Thyroid gland (tissue), 4 donors: Measurements from ENCODE around the gene ETV1. TPM values are rescaled to one million over a fixed set of nuclear protein-coding genes. Genes with fewer than 3 reads are reported as not detected.

Source experiments
- DNase-seq, 2 donors: peaks; one replicate each; pipeline ENCODE4 v3.0.0-alpha.2; 2019
- H3K27ac ChIP-seq, 3 donors: fragments of 200-600 bp; sonication (generic); 1 replicate in 2 of 3; 2 replicates in 1 of 3; pipeline ENCODE4 v1.5.1; 2016 to 2019; ENCODE audit warnings: mild to moderate bottlenecking in 1 of 3, moderate library complexity in 1 of 3
- H3K27me3 ChIP-seq: fragments of 200-600 bp; sonication (generic); one replicate; pipeline ENCODE4 v1.5.1; 2019
- H3K36me3 ChIP-seq, 2 donors: fragments of 200-600 bp; sonication (generic); one replicate each; pipeline ENCODE4 v1.5.1; 2016 to 2019
- H3K4me1 ChIP-seq, 2 donors: fragments of 200-600 bp; sonication (generic); one replicate each; pipeline ENCODE4 v1.5.1; 2017 to 2019
- H3K4me3 ChIP-seq, 3 donors: fragments of 200-600 bp; sonication (generic); replicated peaks in 1 of 3; 1 replicate in 2 of 3; 2 replicates in 1 of 3; pipeline ENCODE4 v1.5.1; 2016; ENCODE audit warnings: mild to moderate bottlenecking in 1 of 3
- H3K9me3 ChIP-seq: fragments of 200-600 bp; sonication (generic); one replicate; pipeline ENCODE4 v1.5.1; 2017
- CTCF ChIP-seq, 6 experiments: fragments of 200-600 bp in 3 of 6; fragments of 450-650 bp in 3 of 6; sonication (generic) in 3 of 6; IDR thresholded peaks; one replicate each; pipeline ENCODE4 v1.5.1; 2016 to 2019; ENCODE audit warnings: antibody characterized with exemption in 6 of 6, mild to moderate bottlenecking in 2 of 6, inconsistent platforms in 1 of 6, moderate library complexity in 1 of 6
- POLR2A ChIP-seq, 2 donors: fragments of 450-650 bp; IDR thresholded peaks; one replicate each; pipeline ENCODE4 v1.6.1; 2017; ENCODE audit warnings: antibody characterized with exemption in 2 of 2, mild to moderate bottlenecking in 2 of 2, moderate library complexity in 1 of 2
- WGBS, 2 donors: methylation state at CpG; one replicate each; pipeline ENCODE4 v1.1.5; 2017; 5-methylcytosine and 5-hydroxymethylcytosine counted together
- intact Hi-C: fragments of 100-400 bp; cut with DNase I; formaldehyde crosslinking; loops from one replicate; pipeline ENCODE4 v1.15.1; 2023
- total RNA-seq, 4 donors: library from RNA; depleted of rRNA; stranded (reverse); fragments of >200 nt; gene quantifications; one replicate each; pipeline ENCODE4 v1.2.3, GENCODE V29; 2016

ETV1 gene
- total RNA-seq, 4 donors from 2014 or later: 5.9 to 18.6 (median 9.4) TPM

DNA sequence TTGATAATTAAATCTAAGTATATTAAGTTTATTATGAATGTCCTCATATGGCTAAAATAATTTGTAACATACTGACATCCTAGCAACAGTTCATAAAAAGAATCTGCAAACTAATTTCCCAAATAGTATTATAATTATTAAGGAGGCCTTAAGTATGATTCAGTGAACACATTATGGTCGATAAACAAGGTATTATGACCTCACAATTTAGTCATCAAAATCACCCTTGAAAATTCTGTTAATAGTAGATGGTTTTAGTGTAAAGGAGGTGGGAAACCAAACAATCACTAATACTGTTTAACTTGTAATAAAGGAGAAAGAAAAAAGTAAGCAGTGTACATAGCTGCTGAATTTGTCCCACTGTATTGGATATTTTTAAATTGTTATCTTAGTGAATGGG is 2.1 kb downstream of the ETV1 start:
- intact Hi-C loops: no loop called here
- WGBS, 2 donors: 58 to 60% methylated on average over 1 of the region's 1 CpG
- no peak overlapping the region for H3K27ac ChIP-seq
- peaks cover 0 to 9% of the 10 kb centered on the region in 2 donors for H3K4me1 ChIP-seq
- no peaks in the 10 kb centered on the region for H3K36me3 ChIP-seq
- no peaks in the 10 kb centered on the region for H3K9me3 ChIP-seq
- DNase-seq: no peak
- H3K27me3 ChIP-seq: no peaks in the 10 kb centered on the region
- TF ChIP-seq POLR2A (IDR thresholded peaks at IDR 0.05) (no peak), CTCF (IDR thresholded peaks at IDR 0.05) (no peak)
- H3K4me3 ChIP-seq: no peak overlapping the region

- Histone ChIP-seq H3K27ac (no peak overlapping the region), H3K4me1 (peaks cover 4 to 5% of the 10 kb centered on the region in 2 donors), H3K36me3 (no peaks in the 10 kb centered on the region), H3K27me3 (no peaks in the 10 kb centered on the region), H3K4me3 (no peak overlapping the region), H3K9me3 (no peaks in the 10 kb centered on the region)
- TF ChIP-seq CTCF (IDR thresholded peaks at IDR 0.05) (no peak), POLR2A (IDR thresholded peaks at IDR 0.05) (no peak)
- no peak for DNase-seq
- intact Hi-C loops: no loop called here
- WGBS, 2 donors: 84 to 94% methylated on average over 2 of the region's 2 CpGs
These were observed 3.3 kb downstream of the ETV1 start for GRCh38 chr7:13986208-13986607.

DNA sequence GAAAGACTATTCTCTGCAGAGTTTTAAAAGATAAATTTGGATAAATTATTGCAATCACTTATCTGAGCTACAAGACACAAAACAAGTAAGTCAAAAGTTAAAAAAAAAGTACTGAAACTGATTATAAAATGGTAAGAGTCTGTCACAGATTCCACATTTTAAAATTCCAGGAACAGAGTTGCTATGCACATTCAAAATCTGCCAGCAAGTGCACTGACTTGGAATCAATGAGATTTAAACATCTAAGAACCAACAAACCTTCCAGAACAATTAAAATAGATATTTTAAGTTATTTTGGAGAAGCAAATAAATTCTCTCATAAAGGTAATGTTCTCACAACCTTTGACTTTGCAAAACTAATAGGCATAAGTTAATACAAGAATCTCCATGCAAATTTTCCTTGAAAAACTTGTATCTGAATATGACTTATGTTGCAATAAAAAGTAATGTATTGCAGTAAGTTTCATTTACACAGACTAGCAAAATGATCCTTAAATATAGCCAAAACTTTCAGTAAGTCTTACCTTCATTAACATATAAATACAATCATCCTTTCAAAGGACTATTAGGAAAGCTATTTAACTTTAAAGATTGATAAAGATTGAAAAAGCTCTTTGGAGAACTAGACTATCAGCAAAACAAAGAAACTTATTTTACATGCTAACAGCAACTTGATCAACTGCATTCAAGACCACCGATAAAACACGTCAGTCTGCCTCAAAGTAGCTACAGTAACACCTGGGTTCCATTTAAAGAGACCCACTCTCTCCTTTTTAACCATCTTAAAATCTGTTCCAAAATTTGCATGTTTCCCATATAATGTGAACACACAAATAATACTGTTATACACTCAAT is 4.4 kb downstream of the ETV1 start:
- no peak overlapping the region for H3K27ac ChIP-seq
- DNase-seq: no peak
- no peaks in the 10 kb centered on the region for H3K36me3 ChIP-seq
- no peak for TF ChIP-seq POLR2A (IDR thresholded peaks at IDR 0.05)
- TF ChIP-seq CTCF (IDR thresholded peaks at IDR 0.05): no peak
- H3K9me3 ChIP-seq: no peaks in the 10 kb centered on the region
- intact Hi-C loops: no loop called here
- 78 to 79% methylated on average over 2 of the region's 2 CpGs for WGBS, 2 donors
- H3K27me3 ChIP-seq: no peaks in the 10 kb centered on the region
- no peak overlapping the region for H3K4me3 ChIP-seq
- peaks cover 5 to 11% of the 10 kb centered on the region in 2 donors for H3K4me1 ChIP-seq

GRCh38 chr7:13984061-13984460 is 5.4 kb downstream of the ETV1 start:
- no peaks in the 10 kb centered on the region for H3K27me3 ChIP-seq
- WGBS, 2 donors: 61 to 80% methylated on average over 3 of the region's 3 CpGs
- H3K36me3 ChIP-seq: no peaks in the 10 kb centered on the region
- no peak overlapping the region for H3K4me3 ChIP-seq
- H3K4me1 ChIP-seq: peaks cover 5 to 15% of the 10 kb centered on the region in 2 donors
- intact Hi-C loops: no loop called here
- H3K9me3 ChIP-seq: no peaks in the 10 kb centered on the region
- TF ChIP-seq POLR2A (IDR thresholded peaks at IDR 0.05) (no peak), CTCF (IDR thresholded peaks at IDR 0.05) (no peak)
- DNase-seq: no peak
- H3K27ac ChIP-seq: no peak overlapping the region

DNA sequence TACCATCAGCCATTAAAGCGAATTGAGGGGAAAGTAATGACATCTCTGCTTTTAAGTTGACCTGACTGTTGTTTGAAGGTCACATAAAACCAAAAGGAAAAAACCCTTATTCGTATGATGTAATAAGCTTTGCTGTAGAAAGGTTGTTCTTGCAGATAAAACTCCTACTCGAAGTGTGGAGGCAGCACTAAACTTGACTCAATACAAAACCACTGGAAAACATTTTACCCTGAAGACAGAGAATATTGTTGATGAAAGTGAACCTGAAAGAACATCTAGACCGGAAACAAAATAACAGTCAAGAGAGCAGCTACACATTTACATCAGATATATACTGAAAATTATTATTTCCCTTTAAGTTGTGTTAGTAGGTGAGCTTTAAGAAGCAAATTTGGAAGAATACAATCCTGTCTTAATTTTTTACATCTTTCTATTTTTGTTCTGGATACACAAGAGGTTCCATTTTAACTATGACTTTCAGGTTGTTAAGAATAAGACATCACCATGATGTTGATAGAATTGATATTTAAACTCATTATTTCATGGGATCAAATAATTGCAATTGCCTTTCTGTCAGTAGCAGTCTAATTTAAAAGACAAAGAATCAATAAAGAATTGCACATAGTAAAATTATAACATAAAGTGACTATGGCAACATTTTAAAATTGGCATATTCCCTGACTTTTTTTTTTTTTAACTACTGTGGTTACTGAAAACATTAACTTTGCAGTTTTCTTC is 6.4 kb downstream of the ETV1 start:
- 88 to 89% methylated on average over 4 of the region's 4 CpGs for WGBS, 2 donors
- DNase-seq: no peak
- intact Hi-C loops: no loop called here
- Histone ChIP-seq H3K36me3 (no peaks in the 10 kb centered on the region), H3K27ac (no peak overlapping the region), H3K9me3 (no peaks in the 10 kb centered on the region), H3K4me3 (no peak overlapping the region), H3K4me1 (peaks cover 5 to 15% of the 10 kb centered on the region in 2 donors), H3K27me3 (no peaks in the 10 kb centered on the region)
- TF ChIP-seq POLR2A (IDR thresholded peaks at IDR 0.05): no peak
- TF ChIP-seq CTCF (IDR thresholded peaks at IDR 0.05): no peak
